Cardiac muscle cell (in vitro differentiated cells and primary cell): ENCODE data around the gene NKAPD1. TPM values are rescaled to one million over a fixed set of nuclear protein-coding genes. Genes with fewer than 3 reads are reported as not detected.

Experiments used
- DNase-seq, 2 donors: peaks; one replicate each; pipeline versions ENCODE4 v3.0.0 to v3.0.0-alpha.2; 2010 to 2017; ENCODE audit warnings: low read depth in 1 of 2, low spot score in 1 of 2
- H3K27ac ChIP-seq: fragments of 200-600 bp; sonication (generic); 2 replicates; pipeline ENCODE4 v1.5.1; 2016
- H3K27me3 ChIP-seq: fragments of 200-600 bp; sonication (generic); 2 replicates; pipeline ENCODE4 v1.6.0; 2016; ENCODE audit warnings: control low read depth
- H3K36me3 ChIP-seq: fragments of 200-600 bp; sonication (generic); 2 replicates; pipeline ENCODE4 v1.5.1; 2016; ENCODE audit warnings: control low read depth
- H3K4me1 ChIP-seq: fragments of 200-600 bp; sonication (generic); 2 replicates; pipeline ENCODE4 v1.8.1; 2017; ENCODE audit warnings: low read depth, mild to moderate bottlenecking, mixed run types
- H3K4me3 ChIP-seq: fragments of 200-600 bp; sonication (generic); 2 replicates; pipeline ENCODE4 v1.5.1; 2016; ENCODE audit warnings: mild to moderate bottlenecking
- H3K9me3 ChIP-seq: fragments of 200-600 bp; sonication (generic); 2 replicates; pipeline ENCODE4 v1.5.1; 2017; ENCODE audit warnings: low read depth, mild to moderate bottlenecking, control low read depth
- CTCF ChIP-seq: IDR thresholded peaks from 2 replicates; pipeline ENCODE4 v1.5.1; 2012; ENCODE audit warnings: low read depth, mild to moderate bottlenecking, low read length
- polyA plus RNA-seq: library from polyadenylated mRNA; unstranded; fragments of >200 nt; fragmentation: Nextera tagmentation; extraction: Ambion mirVana; gene quantifications from 2 replicates; pipeline ENCODE4 v1.2.1, GENCODE V29; 2016
- total RNA-seq: library from RNA; depleted of rRNA; stranded (reverse); fragments of >200 nt; gene quantifications from 2 replicates; pipeline ENCODE4 v1.2.3, GENCODE V29; 2016

NKAPD1 gene
- total and polyA plus RNA-seq, 2 experiments from 2014 or later, result 12.8 to 19.6 TPM

- Histone ChIP-seq H3K9me3 (no peaks in the 10 kb centered on the region), H3K4me1 (no peaks in the 10 kb centered on the region), H3K4me3 (no peak overlapping the region), H3K27me3 (no peaks in the 10 kb centered on the region), H3K27ac (peak overlapping the region; percentile 3), H3K36me3 (peaks cover 77% of the 10 kb centered on the region)
- no peak for TF ChIP-seq CTCF
- DNase-seq, result no peak
Measured at GRCh38 chr11:112049777-112050176, 24.3 kb upstream of the NKAPD1 start.

DNA sequence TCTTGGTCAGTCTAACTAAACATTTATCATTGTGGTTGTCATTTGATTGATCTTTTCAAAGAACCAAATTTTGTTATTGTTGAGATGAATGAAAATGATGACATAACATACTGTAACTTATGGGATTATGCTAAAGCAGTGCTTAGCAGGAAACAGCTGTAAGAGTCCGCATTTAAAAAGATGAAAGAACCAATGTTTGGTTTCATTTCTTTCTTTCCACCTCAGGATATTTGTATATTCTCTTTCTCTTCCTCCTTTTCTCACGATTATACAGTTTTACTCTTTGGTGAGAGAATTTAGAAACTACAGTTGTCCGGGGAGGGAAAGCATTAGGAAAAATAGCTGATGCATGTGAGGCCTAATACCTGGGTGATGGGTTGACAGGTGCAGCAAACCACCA is 23.4 kb upstream of the NKAPD1 start:
- H3K36me3 ChIP-seq, result peaks cover 69% of the 10 kb centered on the region
- no peak for TF ChIP-seq CTCF

DNA sequence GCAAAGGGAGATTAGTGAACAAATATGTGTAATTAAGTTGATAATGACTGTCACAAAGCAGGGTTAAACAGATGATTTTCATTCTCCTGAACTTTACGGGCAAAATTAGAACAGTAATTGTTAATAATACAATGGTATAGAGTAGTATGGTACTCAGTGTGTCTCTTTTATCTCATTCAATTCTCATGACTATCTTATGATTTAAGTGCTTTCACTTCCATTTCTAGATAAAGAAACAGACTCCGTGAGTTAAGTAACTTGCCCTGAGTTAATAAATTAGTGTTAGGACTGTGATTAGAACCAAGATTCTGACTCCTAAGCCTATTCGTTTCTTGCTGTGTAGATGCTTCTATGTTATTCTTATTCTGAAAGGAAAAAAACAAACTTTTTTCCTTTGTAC is 22.3 kb upstream of the NKAPD1 start:
- no peak for DNase-seq
- Histone ChIP-seq H3K36me3 (peaks cover 63% of the 10 kb centered on the region), H3K9me3 (no peaks in the 10 kb centered on the region), H3K4me3 (no peak overlapping the region), H3K27me3 (no peaks in the 10 kb centered on the region), H3K4me1 (no peaks in the 10 kb centered on the region), H3K27ac (peak overlapping the region; percentile 78)
- TF ChIP-seq CTCF, result no peak

More for the DNA sequence above, 23.4 kb upstream of the NKAPD1 start:
- DNase-seq, result no peak
- Histone ChIP-seq H3K4me1 (no peaks in the 10 kb centered on the region), H3K27ac (peak overlapping the region; percentile 45), H3K4me3 (no peak overlapping the region), H3K9me3 (no peaks in the 10 kb centered on the region), H3K27me3 (no peaks in the 10 kb centered on the region)

- no peaks in the 10 kb centered on the region for H3K27me3 ChIP-seq
- no peak for TF ChIP-seq CTCF
- H3K27ac ChIP-seq, result peak overlapping the region; percentile 45
- no peaks in the 10 kb centered on the region for H3K9me3 ChIP-seq
- no peak overlapping the region for H3K4me3 ChIP-seq
- H3K4me1 ChIP-seq, result no peaks in the 10 kb centered on the region
- no peak for DNase-seq
- peaks cover 74% of the 10 kb centered on the region for H3K36me3 ChIP-seq
Measured at GRCh38 chr11:112057170-112057569, 16.9 kb upstream of the NKAPD1 start.

GRCh38 chr11:112058103-112058502 is 16.0 kb upstream of the NKAPD1 start:
- H3K27me3 ChIP-seq, result no peaks in the 10 kb centered on the region
- H3K4me3 ChIP-seq, result no peak overlapping the region
- TF ChIP-seq CTCF, result no peak
- no peak for DNase-seq
- H3K9me3 ChIP-seq, result no peaks in the 10 kb centered on the region
- no peak overlapping the region for H3K27ac ChIP-seq
- H3K36me3 ChIP-seq, result peaks cover 74% of the 10 kb centered on the region
- no peaks in the 10 kb centered on the region for H3K4me1 ChIP-seq

DNA sequence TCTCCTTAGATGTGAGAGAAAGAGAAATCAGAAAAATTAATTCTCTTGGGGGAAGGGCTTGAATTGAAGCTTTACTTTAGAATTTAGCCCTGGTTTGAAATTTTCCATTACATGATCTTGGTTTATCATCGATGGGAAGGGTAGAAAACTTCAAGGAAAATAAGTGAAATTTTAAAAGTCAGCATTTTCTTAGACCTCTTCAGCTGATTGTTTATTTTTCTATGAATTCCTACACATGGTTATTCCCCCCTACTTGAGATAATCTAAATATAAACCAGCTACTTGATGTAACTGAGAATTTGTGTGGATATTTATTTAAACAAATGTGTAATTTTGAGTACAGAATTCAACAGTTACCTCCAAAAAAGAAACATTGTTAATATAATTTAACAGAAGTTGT is 11.2 kb upstream of the NKAPD1 start:
- Histone ChIP-seq H3K4me3 (no peak overlapping the region), H3K27ac (peak overlapping the region; percentile 34), H3K36me3 (peaks cover 57% of the 10 kb centered on the region), H3K9me3 (no peaks in the 10 kb centered on the region), H3K27me3 (no peaks in the 10 kb centered on the region), H3K4me1 (no peaks in the 10 kb centered on the region)
- no peak for DNase-seq
- TF ChIP-seq CTCF, result no peak
